CD4-positive, alpha-beta T cell (primary cell): ENCODE results near the gene BTF3. TPM values are rescaled to one million over a fixed set of nuclear protein-coding genes. Genes with fewer than 3 reads are reported as not detected.

Experiments
- ATAC-seq: fragments of 200-7000 bp; cut with Tn5 transposase; one replicate; pipeline ENCODE4 v1.10.0; 2022; ENCODE audit warnings: mild to moderate bottlenecking; ENCODE audit not compliant: poor library complexity
- CTCF ChIA-PET: fragments of 350-600 bp; sonication (Branson Sonifier 250); formaldehyde crosslinking; loops from one replicate; lab custom pipeline; 2021; ENCODE audit warnings: antibody characterized with exemption, inconsistent platforms; lab: Charles Lee
- POLR2A ChIA-PET: fragments of 350-600 bp; sonication (Branson Sonifier 250); formaldehyde crosslinking; loops from one replicate; lab custom pipeline; 2021; ENCODE audit warnings: antibody characterized with exemption, inconsistent platforms; lab: Charles Lee
- DNase-seq, 14 experiments: peaks; one replicate each; pipeline ENCODE4 v3.0.0-alpha.2; 2013 to 2020; ENCODE audit warnings: mixed read lengths in 2 of 14
- H3K27ac ChIP-seq, 2 donors: one replicate each; pipeline versions ENCODE4 v1.5.1 to v1.7.0; 2013; ENCODE audit warnings: low read length in 2 of 2, low read depth in 1 of 2, mild to moderate bottlenecking in 1 of 2
- H3K27me3 ChIP-seq, 2 experiments: 1 replicate in 1 of 2; 2 replicates in 1 of 2; pipeline versions ENCODE4 v1.6.1 to v1.7.0; 2013; ENCODE audit warnings: low read length in 2 of 2, control low read depth in 1 of 2, mild to moderate bottlenecking in 1 of 2, moderate library complexity in 1 of 2; ENCODE audit not compliant: insufficient read depth in 2 of 2, control insufficient read depth in 1 of 2
- H3K36me3 ChIP-seq: one replicate; pipeline ENCODE4 v1.6.1; 2013; ENCODE audit warnings: low read length, control low read depth; ENCODE audit not compliant: insufficient read depth
- H3K4me1 ChIP-seq: one replicate; pipeline ENCODE4 v1.6.1; 2013; ENCODE audit warnings: low read length, control low read depth; ENCODE audit not compliant: insufficient read depth
- H3K4me3 ChIP-seq: one replicate; pipeline ENCODE4 v1.5.1; 2013; ENCODE audit warnings: mild to moderate bottlenecking, low read length, moderate library complexity
- H3K9me3 ChIP-seq, 2 experiments: 1 replicate in 1 of 2; 2 replicates in 1 of 2; pipeline versions ENCODE4 v1.6.1 to v1.7.0; 2013; ENCODE audit warnings: low read length in 2 of 2, mild to moderate bottlenecking in 2 of 2, control low read depth in 1 of 2, moderate library complexity in 1 of 2; ENCODE audit not compliant: control insufficient read depth in 1 of 2, insufficient read depth in 1 of 2
- H3K27ac Mint-ChIP-seq: one replicate; pipeline ENCODE4 v1.8.0; 2020; ENCODE audit warnings: mixed read lengths
- H3K27me3 Mint-ChIP-seq: one replicate; pipeline ENCODE4 v1.8.0; 2021; ENCODE audit warnings: mixed read lengths
- H3K36me3 Mint-ChIP-seq: one replicate; pipeline ENCODE4 v1.8.0; 2021; ENCODE audit warnings: low read depth, mixed read lengths
- H3K4me1 Mint-ChIP-seq: one replicate; pipeline ENCODE4 v1.8.0; 2021; ENCODE audit warnings: low read depth, mixed read lengths
- H3K4me3 Mint-ChIP-seq: one replicate; pipeline ENCODE4 v1.8.0; 2020; ENCODE audit warnings: mild to moderate bottlenecking, mixed read lengths
- H3K9me3 Mint-ChIP-seq: one replicate; pipeline ENCODE4 v1.8.0; 2020; ENCODE audit warnings: mixed read lengths
- CTCF ChIP-seq: fragments of 200-600 bp; IDR thresholded peaks from one replicate; pipeline ENCODE4 v1.8.0; 2022; ENCODE audit warnings: antibody characterized with exemption, mild to moderate bottlenecking
- intact Hi-C, 2 experiments: fragments of 100-400 bp; cut with DNase I in 1 of 2; cut with micrococcal nuclease in 1 of 2; formaldehyde crosslinking; loops; one replicate each; pipeline versions ENCODE4 v1.15.1 to v1.9.0; 2023 to 2025; cut with DNase I, micrococcal nuclease
- total RNA-seq, 174 experiments: library from RNA in 2 of 174; stranded (reverse) in 2 of 174; gene quantifications; one replicate each; pipeline ENCODE4 v1.2.3 and lab custom pipeline; 2021 to 2026

Gene BTF3
- total RNA-seq, 2 experiments from 2014 or later: 756 to 769 TPM

- no peaks in the 10 kb centered on the region for H3K9me3 ChIP-seq
- peaks cover 3% of the 10 kb centered on the region for H3K36me3 ChIP-seq
- no peaks in the 10 kb centered on the region for H3K9me3 Mint-ChIP-seq
- H3K27me3 ChIP-seq: peaks cover 0 to 15% of the 10 kb centered on the region in 2 experiments
- H3K27me3 Mint-ChIP-seq: peaks cover 31% of the 10 kb centered on the region
- H3K36me3 Mint-ChIP-seq: peaks cover 29% of the 10 kb centered on the region
- ChIA-PET POLR2A (interaction anchor here (1.1 kb wide), 1 partner anchor 70 kb away, joined by 3 read pairs; the partner anchor contains the start of genes ANKRA2 and UTP15), CTCF (no interaction called here)
- peaks cover 31% of the 10 kb centered on the region for H3K4me1 Mint-ChIP-seq
- H3K4me3 Mint-ChIP-seq: no peak overlapping the region
- ATAC-seq (no peak), DNase-seq (no peak)
- H3K4me3 ChIP-seq: no peak overlapping the region
- TF ChIP-seq CTCF: no peak
- intact Hi-C loops: loop anchor here (5.0 to 10.0 kb wide), 3 partner anchors 44 to 1174 kb away; partner anchors contain the start of genes MRPS27 (in 1 of the 2), PTCD2 (in 1 of the 2) and TNPO1 (in 1 of the 2)
- H3K27ac ChIP-seq: no peak overlapping the region
- H3K4me1 ChIP-seq: peaks cover 18% of the 10 kb centered on the region
- H3K27ac Mint-ChIP-seq: no peak overlapping the region
Measured at GRCh38 chr5:73495772-73496335, 2.4 kb upstream of the BTF3 start.

GRCh38 chr5:73496984-73497457 is 1.2 kb upstream of the BTF3 start:
- no peak for ATAC-seq
- Histone ChIP-seq H3K27ac (no peak overlapping the region), H3K9me3 (no peaks in the 10 kb centered on the region), H3K36me3 (peaks cover 14% of the 10 kb centered on the region), H3K4me1 (peaks cover 21% of the 10 kb centered on the region), H3K4me3 (no peak overlapping the region), H3K27me3 (peaks cover 0 to 14% of the 10 kb centered on the region in 2 experiments)
- Mint-ChIP-seq H3K36me3 (peaks cover 41% of the 10 kb centered on the region), H3K4me1 (peaks cover 39% of the 10 kb centered on the region), H3K27ac (peak overlapping the region; percentile 100), H3K27me3 (peaks cover 23% of the 10 kb centered on the region), H3K4me3 (peak overlapping the region; percentile 99), H3K9me3 (no peaks in the 10 kb centered on the region)
- peak in 2 of 14 experiments; percentile 14 to 16 for DNase-seq
- intact Hi-C loops: loop anchor here (5.0 to 10.0 kb wide), 3 partner anchors 45 to 1175 kb away; partner anchors contain the start of genes MRPS27 (in 1 of the 2), PTCD2 (in 1 of the 2) and TNPO1 (in 1 of the 2)
- TF ChIP-seq CTCF: no peak
- POLR2A ChIA-PET: interaction anchor here (1.5 kb wide), 1 partner anchor 10 kb away, joined by 7 read pairs; no protein-coding TSS in a partner anchor
- CTCF ChIA-PET: interaction anchor here (1.0 kb wide), 1 partner anchor 43 kb away, joined by 3 read pairs; no protein-coding TSS in a partner anchor

GRCh38 chr5:73497497-73498056 is 665 bp upstream of the BTF3 start:
- H3K36me3 Mint-ChIP-seq: peaks cover 46% of the 10 kb centered on the region
- POLR2A ChIA-PET: interaction anchor here (1.0 to 2.5 kb wide), 12 partner anchors 10 to 1739 kb away, joined by 3 to 22 read pairs (median 4); partner anchors contain the start of genes ANKRA2, ANKRD31, GFM2 and MRPS27
- DNase-seq: no peak

More at GRCh38 chr5:73497497-73498056, 665 bp upstream of the BTF3 start:
- H3K4me3 ChIP-seq: peak overlapping the region; percentile 88
- peaks cover 19% of the 10 kb centered on the region for H3K36me3 ChIP-seq
- H3K27ac ChIP-seq: peak overlapping the region; percentile 97
- H3K27me3 ChIP-seq: peaks cover 0 to 9% of the 10 kb centered on the region in 2 experiments
- peak overlapping the region; percentile 100 for H3K27ac Mint-ChIP-seq
- intact Hi-C loops: loop anchor here (2.0 to 10.0 kb wide), 4 partner anchors 45 to 1175 kb away; partner anchors contain the start of genes MRPS27 (in 1 of the 2), PTCD2 (in 1 of the 2) and TNPO1 (in 1 of the 2)
- CTCF ChIA-PET: no interaction called here
- ATAC-seq: no peak
- peaks cover 21% of the 10 kb centered on the region for H3K4me1 ChIP-seq
- peaks cover 20% of the 10 kb centered on the region for H3K27me3 Mint-ChIP-seq
- H3K4me3 Mint-ChIP-seq: peak overlapping the region; percentile 99
- H3K9me3 Mint-ChIP-seq: no peaks in the 10 kb centered on the region
- peaks cover 44% of the 10 kb centered on the region for H3K4me1 Mint-ChIP-seq
- TF ChIP-seq CTCF: no peak
- H3K9me3 ChIP-seq: no peaks in the 10 kb centered on the region
